ENCODE data around the gene RPA1. TPM values are rescaled to one million over a fixed set of nuclear protein-coding genes. Genes with fewer than 3 reads are reported as not detected.

RPA1 gene
- total and polyA plus RNA-seq, 2 of the 4 experiments (the other 2 are of a cell fraction): 38.4 to 48.2 TPM

DNA sequence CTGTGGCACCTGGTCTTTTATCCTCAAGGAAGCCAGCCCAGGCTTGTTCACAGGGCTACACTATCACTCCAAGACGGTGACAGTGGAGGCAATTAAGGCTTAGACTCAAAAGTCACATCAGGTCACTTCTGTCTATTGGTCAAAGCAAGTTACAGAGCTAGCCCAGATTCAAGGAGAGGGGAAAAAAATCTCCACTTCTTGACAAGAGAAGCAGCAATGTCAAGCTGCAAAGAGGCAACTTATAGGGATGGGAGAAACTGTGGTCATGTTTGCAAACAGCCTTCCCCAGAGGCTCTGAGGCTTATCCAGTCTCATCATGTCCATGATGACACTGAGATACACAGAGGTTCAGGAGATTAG lies 36.4 kb upstream of the RPA1 start:
- Histone ChIP-seq H2AK9ac (replicated peaks; ENCODE audit: low read depth, low read length, poor library complexity) (no peak overlapping the region), H3K4me3 (ENCODE audit: insufficient read depth, low read depth, low read length) (no peak overlapping the region), H2BK120ac (ENCODE audit: low read depth, low read length) (no peak overlapping the region), H4K5ac (ENCODE audit: low read depth, low read length) (no peak overlapping the region), H2BK15ac (ENCODE audit: low read depth, low read length) (no peak overlapping the region), H3K14ac (replicated peaks; ENCODE audit: low read depth, low read length) (no peak overlapping the region), H3K4me2 (ENCODE audit: low read depth, low read length) (no peak overlapping the region), H4K8ac (ENCODE audit: low read depth in 2 of 2, low read length in 2 of 2) (no peak overlapping the region), H3K27me3 (ENCODE audit: control insufficient read depth, insufficient read depth, low read length) (no peaks in the 10 kb centered on the region), H3K4me1 (ENCODE audit: control insufficient read depth, insufficient read depth, low read length) (0 out of 2 replicates have a peak, but pooled peaks cover 1% of the 10 kb centered on the region), H2AFZ (replicated peaks; ENCODE audit: low read length, poor library complexity) (no peak overlapping the region), H4K91ac (ENCODE audit: insufficient read depth, low read depth, low read length) (no peak overlapping the region), H3K4ac (ENCODE audit: low read depth, low read length) (no peak overlapping the region), H3K79me1 (ENCODE audit: low read depth in 1 of 2, low read length in 2 of 2) (peaks cover 8 to 16% of the 10 kb centered on the region in 2 experiments), H3K23ac (ENCODE audit: low read depth, low read length) (no peak overlapping the region), H3K9me3 (ENCODE audit: control insufficient read depth, insufficient read depth, low read length) (no peaks in the 10 kb centered on the region), H4K20me1 (ENCODE audit: insufficient read depth, low read length) (no peaks in the 10 kb centered on the region), H2AK5ac (ENCODE audit: low read depth, low read length) (no peak overlapping the region), H2BK20ac (ENCODE audit: low read depth, low read length) (no peak overlapping the region), H3K9me1 (ENCODE audit: insufficient read depth, low read length) (no peaks in the 10 kb centered on the region), H2BK5ac (ENCODE audit: low read depth, low read length, poor library complexity, severe bottlenecking) (no peak overlapping the region), H3K56ac (ENCODE audit: extremely low read depth, insufficient read depth, low read length) (no peak overlapping the region), H3K9ac (ENCODE audit: low read depth, low read length) (no peak overlapping the region), H3K27ac (ENCODE audit: insufficient read depth, low read length) (no peak overlapping the region), H3K18ac (ENCODE audit: low read depth, low read length) (no peak overlapping the region), H3K36me3 (ENCODE audit: control insufficient read depth, insufficient read depth, low read length) (peaks cover 9% of the 10 kb centered on the region)
- no peak for ATAC-seq (ENCODE audit: low read depth)
- no TSS peak for BruUV-seq (replicated peaks)
- DNase-seq: peak; percentile 16
- no CpG with 5 or more reads among the region's 1 CpG for WGBS, 2 experiments (ENCODE audit: extremely low coverage in 2 of 2, insufficient read length in 1 of 2)
- dilution Hi-C loops (cut with HindIII; ENCODE audit: low sequenced_read_pairs, unreplicated experiment): no loop called here
- CTCF ChIA-PET: no interaction called here
- TF ChIP-seq CHD1 (IDR thresholded peaks at IDR 0.05; ENCODE audit: low read depth, low read length) (no peak), MXI1 (IDR thresholded peaks at IDR 0.05; ENCODE audit: borderline replicate concordance, low read depth, low read length) (no peak), RFX5 (IDR thresholded peaks at IDR 0.05; ENCODE audit: low read depth, low read length) (no peak), BHLHE40 (IDR thresholded peaks at IDR 0.05; ENCODE audit: low read depth, low read length) (no peak), RCOR1 (IDR thresholded peaks at IDR 0.05; ENCODE audit: insufficient replicate concordance, low read length) (no peak), FOS (IDR thresholded peaks at IDR 0.05; ENCODE audit: low read depth, low read length) (no peak), RAD21 (IDR thresholded peaks at IDR 0.05; ENCODE audit: low read length) (no peak), MAFK (IDR thresholded peaks at IDR 0.05; ENCODE audit: low read depth, low read length) (no peak), NFE2L2 (IDR thresholded peaks at IDR 0.05; ENCODE audit: low read depth, low read length) (no peak), POLR2A (IDR thresholded peaks at IDR 0.05; ENCODE audit: low read depth, low read length) (no peak), CEBPB (IDR thresholded peaks at IDR 0.05; ENCODE audit: low read depth, low read length) (no peak), SMC3 (IDR thresholded peaks at IDR 0.05; ENCODE audit: low read depth, low read length) (no peak), MAZ (IDR thresholded peaks at IDR 0.05; ENCODE audit: borderline replicate concordance, low read depth, low read length) (no peak)
- TF ChIP-seq, protein P1, sequence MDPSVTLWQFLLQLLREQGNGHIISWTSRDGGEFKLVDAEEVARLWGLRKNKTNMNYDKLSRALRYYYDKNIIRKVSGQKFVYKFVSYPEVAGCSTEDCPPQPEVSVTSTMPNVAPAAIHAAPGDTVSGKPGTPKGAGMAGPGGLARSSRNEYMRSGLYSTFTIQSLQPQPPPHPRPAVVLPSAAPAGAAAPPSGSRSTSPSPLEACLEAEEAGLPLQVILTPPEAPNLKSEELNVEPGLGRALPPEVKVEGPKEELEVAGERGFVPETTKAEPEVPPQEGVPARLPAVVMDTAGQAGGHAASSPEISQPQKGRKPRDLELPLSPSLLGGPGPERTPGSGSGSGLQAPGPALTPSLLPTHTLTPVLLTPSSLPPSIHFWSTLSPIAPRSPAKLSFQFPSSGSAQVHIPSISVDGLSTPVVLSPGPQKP (IDR thresholded peaks at IDR 0.05; ENCODE audit: borderline replicate concordance, low read depth, low read length): no peak
- TF ChIP-seq, protein P2, sequence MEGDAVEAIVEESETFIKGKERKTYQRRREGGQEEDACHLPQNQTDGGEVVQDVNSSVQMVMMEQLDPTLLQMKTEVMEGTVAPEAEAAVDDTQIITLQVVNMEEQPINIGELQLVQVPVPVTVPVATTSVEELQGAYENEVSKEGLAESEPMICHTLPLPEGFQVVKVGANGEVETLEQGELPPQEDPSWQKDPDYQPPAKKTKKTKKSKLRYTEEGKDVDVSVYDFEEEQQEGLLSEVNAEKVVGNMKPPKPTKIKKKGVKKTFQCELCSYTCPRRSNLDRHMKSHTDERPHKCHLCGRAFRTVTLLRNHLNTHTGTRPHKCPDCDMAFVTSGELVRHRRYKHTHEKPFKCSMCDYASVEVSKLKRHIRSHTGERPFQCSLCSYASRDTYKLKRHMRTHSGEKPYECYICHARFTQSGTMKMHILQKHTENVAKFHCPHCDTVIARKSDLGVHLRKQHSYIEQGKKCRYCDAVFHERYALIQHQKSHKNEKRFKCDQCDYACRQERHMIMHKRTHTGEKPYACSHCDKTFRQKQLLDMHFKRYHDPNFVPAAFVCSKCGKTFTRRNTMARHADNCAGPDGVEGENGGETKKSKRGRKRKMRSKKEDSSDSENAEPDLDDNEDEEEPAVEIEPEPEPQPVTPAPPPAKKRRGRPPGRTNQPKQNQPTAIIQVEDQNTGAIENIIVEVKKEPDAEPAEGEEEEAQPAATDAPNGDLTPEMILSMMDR (conservative IDR thresholded peaks at IDR 0.05; ENCODE audit: low read depth, low read length): no peak
- TF ChIP-seq, protein P3, sequence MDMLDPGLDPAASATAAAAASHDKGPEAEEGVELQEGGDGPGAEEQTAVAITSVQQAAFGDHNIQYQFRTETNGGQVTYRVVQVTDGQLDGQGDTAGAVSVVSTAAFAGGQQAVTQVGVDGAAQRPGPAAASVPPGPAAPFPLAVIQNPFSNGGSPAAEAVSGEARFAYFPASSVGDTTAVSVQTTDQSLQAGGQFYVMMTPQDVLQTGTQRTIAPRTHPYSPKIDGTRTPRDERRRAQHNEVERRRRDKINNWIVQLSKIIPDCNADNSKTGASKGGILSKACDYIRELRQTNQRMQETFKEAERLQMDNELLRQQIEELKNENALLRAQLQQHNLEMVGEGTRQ (IDR thresholded peaks at IDR 0.05; ENCODE audit: low read depth, low read length): no peak
- intact Hi-C loops (cut with micrococcal nuclease): no loop called here
- POLR2A ChIA-PET (ENCODE audit: unreplicated experiment): interaction anchor here (0.6 kb wide), 1 partner anchor 421 kb away, joined by 5 read pairs; no protein-coding TSS in a partner anchor
- in situ Hi-C loops (cut with MboI; ENCODE audit: low sequenced_read_pairs): no loop called here

All from IMR-90 (cell line).